Measurements from ENCODE around the gene XPNPEP3.
"Not testable (repeated sequence)": the region's sequence is repeated elsewhere in the genome, so short reads cannot be mapped to it uniquely, and the experiment has no call there.

The XPNPEP3 gene

GRCh38 chr22:40856513-40857308 is at the start of gene XPNPEP3, which contains the start of gene ST13:
Gene XPNPEP3, plus strand, starts transcription at chr22:40857148. Its CDS starts 34 bp downstream, at chr22:40857182.
Gene ST13, minus strand, starts transcription at chr22:40856639. Its CDS starts 99 bp downstream, at chr22:40856540.
- DNase-seq = peak; percentile 98

GRCh38 chr22:40808018-40808841 is 48.7 kb upstream of the XPNPEP3 start:
- DNase-seq = no peak

GRCh38 chr22:40813912-40814315 is 43.0 kb upstream of the XPNPEP3 start:
- DNase-seq = no peak

GRCh38 chr22:40817737-40818136 is 39.2 kb upstream of the XPNPEP3 start:
- no peak for DNase-seq

GRCh38 chr22:40818192-40818746 is 38.7 kb upstream of the XPNPEP3 start:
- no peak for DNase-seq

- DNase-seq = peak; percentile 86
Measured at GRCh38 chr22:40818747-40819598, 38.0 kb upstream of the XPNPEP3 start, which contains the start of gene SLC25A17. Gene SLC25A17, minus strand, starts transcription at chr22:40819346. Its CDS starts 98 bp downstream, at chr22:40819248.

- no peak for DNase-seq
Measured at GRCh38 chr22:40819599-40820140, 37.3 kb upstream of the XPNPEP3 start.

GRCh38 chr22:40823426-40823825 is 33.5 kb upstream of the XPNPEP3 start:
- no peak for DNase-seq

- not testable (repeated sequence) for DNase-seq
Measured at GRCh38 chr22:40826292-40826691, 30.7 kb upstream of the XPNPEP3 start.

GRCh38 chr22:40826984-40827741 is 29.8 kb upstream of the XPNPEP3 start:
- DNase-seq = no peak

GRCh38 chr22:40829131-40829530 is 27.8 kb upstream of the XPNPEP3 start:
- no peak for DNase-seq

- DNase-seq = no peak
Measured at GRCh38 chr22:40834619-40835018, 22.3 kb upstream of the XPNPEP3 start.

- DNase-seq = no peak
Measured at GRCh38 chr22:40838486-40838885, 18.5 kb upstream of the XPNPEP3 start.

- no peak for DNase-seq
Measured at GRCh38 chr22:40844951-40845350, 12.0 kb upstream of the XPNPEP3 start.

- not testable (repeated sequence) for DNase-seq
Measured at GRCh38 chr22:40845816-40846215, 11.1 kb upstream of the XPNPEP3 start.

- DNase-seq = no peak
Measured at GRCh38 chr22:40853333-40853732, 3.6 kb upstream of the XPNPEP3 start.

- no peak for DNase-seq
Measured at GRCh38 chr22:40853961-40854360, 3.0 kb upstream of the XPNPEP3 start.

- peak; percentile 23 for DNase-seq
Measured at GRCh38 chr22:40855071-40855978, 1.6 kb upstream of the XPNPEP3 start.

- peak; percentile 54 for DNase-seq
Measured at GRCh38 chr22:40855979-40856512, 902 bp upstream of the XPNPEP3 start.

- no peak for DNase-seq
Measured at GRCh38 chr22:40857309-40857855, 434 bp downstream of the XPNPEP3 start.

Measured in NCI-H1092 treated with DMSO at 0.1 percent for 48 hours (cell line).